GM06990 (cell line): Measurements from ENCODE around the gene CLCF1.

ENCODE experiments used
- DNase-seq: peaks from one replicate; pipeline ENCODE4 v3.0.0-alpha.2; 2011; ENCODE audit not compliant: insufficient read length; ENCODE audit errors: extremely low read depth
- H3K27me3 ChIP-seq: replicated peaks from 2 replicates; pipeline ENCODE4 v1.6.0; 2011; ENCODE audit warnings: low read length; ENCODE audit not compliant: control insufficient read depth, insufficient read depth
- H3K36me3 ChIP-seq: 2 replicates; pipeline ENCODE4 v1.5.1; 2011; ENCODE audit warnings: low read length; ENCODE audit not compliant: control insufficient read depth, insufficient read depth
- H3K4me3 ChIP-seq: replicated peaks from 2 replicates; pipeline ENCODE4 v1.5.1; 2011; ENCODE audit warnings: low read depth, mild to moderate bottlenecking, control low read depth, low read length
- TF ChIP-seq, protein P1 (sequence below): IDR thresholded peaks from 2 replicates; pipeline ENCODE4 v1.5.1; 2011; ENCODE audit warnings: low read length, control low read depth, mild to moderate bottlenecking, inconsistent platforms; ENCODE audit not compliant: insufficient read depth, poor library complexity, severe bottlenecking

CLCF1 gene

DNA sequence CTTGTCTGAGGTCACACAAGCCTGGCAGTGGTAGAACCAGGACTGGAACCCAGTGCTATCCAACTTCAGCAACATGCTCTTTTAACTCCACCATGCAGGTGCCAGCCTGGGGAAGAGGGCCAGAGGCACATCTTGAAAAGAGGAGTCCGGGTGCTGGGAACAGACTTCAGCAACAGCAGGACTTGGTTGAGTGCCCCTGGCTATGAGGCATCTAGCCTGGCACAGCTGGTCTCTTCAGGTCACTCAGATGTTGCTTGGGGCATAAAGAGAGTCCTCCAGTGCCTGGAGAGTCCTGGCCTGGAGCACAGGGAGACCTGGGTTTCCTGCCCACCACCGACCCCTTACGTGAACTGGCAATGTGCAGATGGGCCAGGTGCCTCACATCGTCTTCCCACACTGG is 5.1 kb upstream of the CLCF1 start:
- no peak overlapping the region for H3K4me3 ChIP-seq
- TF ChIP-seq, protein P1, sequence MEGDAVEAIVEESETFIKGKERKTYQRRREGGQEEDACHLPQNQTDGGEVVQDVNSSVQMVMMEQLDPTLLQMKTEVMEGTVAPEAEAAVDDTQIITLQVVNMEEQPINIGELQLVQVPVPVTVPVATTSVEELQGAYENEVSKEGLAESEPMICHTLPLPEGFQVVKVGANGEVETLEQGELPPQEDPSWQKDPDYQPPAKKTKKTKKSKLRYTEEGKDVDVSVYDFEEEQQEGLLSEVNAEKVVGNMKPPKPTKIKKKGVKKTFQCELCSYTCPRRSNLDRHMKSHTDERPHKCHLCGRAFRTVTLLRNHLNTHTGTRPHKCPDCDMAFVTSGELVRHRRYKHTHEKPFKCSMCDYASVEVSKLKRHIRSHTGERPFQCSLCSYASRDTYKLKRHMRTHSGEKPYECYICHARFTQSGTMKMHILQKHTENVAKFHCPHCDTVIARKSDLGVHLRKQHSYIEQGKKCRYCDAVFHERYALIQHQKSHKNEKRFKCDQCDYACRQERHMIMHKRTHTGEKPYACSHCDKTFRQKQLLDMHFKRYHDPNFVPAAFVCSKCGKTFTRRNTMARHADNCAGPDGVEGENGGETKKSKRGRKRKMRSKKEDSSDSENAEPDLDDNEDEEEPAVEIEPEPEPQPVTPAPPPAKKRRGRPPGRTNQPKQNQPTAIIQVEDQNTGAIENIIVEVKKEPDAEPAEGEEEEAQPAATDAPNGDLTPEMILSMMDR: no peak
- H3K36me3 ChIP-seq: no peaks in the 10 kb centered on the region
- peaks cover 3% of the 10 kb centered on the region; the same call in 1 of the 2 replicates for H3K27me3 ChIP-seq
- no peak for DNase-seq

DNA sequence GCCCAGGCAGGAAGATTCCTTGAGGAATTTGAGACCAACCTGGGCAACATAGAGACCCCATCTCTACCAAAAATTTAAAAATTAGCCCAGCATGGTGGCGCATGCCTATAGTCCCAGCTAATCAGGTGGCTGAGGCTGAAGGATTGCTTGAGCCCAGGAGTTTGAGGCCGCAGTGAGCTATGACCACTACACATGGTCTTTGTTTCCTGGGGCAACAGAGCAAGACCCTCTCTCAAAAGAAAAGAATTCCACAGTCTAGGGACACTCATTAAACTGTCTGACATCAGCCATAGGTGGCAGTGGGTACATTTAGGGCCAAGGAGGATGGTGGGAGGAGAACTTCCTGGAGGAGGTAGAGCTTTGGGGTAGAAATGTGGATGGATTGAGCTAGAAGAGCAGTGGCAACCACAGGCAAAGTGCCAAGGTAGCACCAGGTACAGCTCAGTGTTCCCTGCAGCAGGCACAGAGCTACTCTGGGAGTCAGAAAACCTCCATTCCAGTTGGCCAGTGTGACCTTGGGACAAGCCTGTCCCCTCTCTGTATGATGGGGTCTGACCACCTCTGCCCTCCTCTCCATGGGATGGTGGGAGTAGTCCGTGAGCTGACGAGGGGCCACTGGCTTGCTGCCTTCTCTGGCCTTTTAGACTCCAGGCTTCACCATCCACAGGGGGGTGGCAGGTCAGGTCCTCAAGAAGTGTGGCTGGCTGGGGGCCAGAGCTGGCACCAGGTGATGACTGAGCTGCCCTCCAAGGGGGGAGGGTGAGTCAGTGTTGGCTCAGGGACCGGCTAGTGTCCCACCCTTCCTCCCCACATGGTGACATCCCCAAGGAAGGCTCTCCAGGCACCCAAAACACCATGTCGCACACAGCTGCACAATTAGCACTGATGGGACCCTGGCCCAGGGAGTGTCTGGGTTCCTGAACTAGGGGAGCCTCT is 3.7 kb upstream of the CLCF1 start:
- Histone ChIP-seq H3K4me3 (no peak overlapping the region), H3K36me3 (no peaks in the 10 kb centered on the region), H3K27me3 (peaks cover 3% of the 10 kb centered on the region; the same call in 1 of the 2 replicates)
- DNase-seq: no peak
- TF ChIP-seq, protein P1: no peak

DNA sequence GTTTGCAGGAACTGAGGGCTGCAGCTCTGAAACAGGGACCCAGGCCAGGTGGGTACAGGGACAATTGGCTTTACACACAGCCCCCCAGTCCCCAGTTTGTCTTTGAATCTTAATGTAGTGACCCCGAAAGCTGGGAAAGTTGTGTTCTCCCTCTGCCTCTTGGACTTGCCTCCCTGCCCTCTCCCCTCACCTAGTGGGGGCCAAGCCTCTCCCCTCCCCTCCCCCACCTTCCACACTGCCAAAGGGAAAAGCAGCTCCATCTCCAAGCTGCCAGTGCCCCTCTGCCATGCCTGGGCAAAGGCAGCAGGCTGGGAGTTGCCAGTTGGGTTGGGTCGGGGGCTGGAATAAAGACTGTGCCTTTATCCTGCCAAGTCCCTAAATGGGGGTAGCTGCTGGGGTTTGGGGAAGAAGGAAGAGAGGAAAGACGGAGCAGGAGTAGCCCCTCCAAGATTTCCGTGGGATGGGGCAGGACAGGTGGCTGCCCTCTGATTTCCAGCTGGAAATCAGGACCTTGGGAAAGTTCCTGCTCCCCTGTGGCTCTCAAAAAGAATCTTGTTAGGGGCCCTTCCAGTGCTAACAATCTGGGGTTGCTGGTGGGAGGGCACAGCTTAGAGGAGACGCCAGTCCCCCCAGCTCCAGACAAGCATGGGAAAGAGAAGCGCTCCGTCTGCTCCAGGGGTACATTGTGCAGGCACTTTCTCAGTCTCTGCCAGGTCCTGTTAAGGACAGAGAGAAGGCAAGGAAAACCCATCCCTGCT is 2.8 kb upstream of the CLCF1 start:
- Histone ChIP-seq H3K36me3 (no peaks in the 10 kb centered on the region), H3K4me3 (no peak overlapping the region), H3K27me3 (peaks cover 3% of the 10 kb centered on the region; the same call in 1 of the 2 replicates)
- TF ChIP-seq, protein P1: no peak
- DNase-seq: no peak

DNA sequence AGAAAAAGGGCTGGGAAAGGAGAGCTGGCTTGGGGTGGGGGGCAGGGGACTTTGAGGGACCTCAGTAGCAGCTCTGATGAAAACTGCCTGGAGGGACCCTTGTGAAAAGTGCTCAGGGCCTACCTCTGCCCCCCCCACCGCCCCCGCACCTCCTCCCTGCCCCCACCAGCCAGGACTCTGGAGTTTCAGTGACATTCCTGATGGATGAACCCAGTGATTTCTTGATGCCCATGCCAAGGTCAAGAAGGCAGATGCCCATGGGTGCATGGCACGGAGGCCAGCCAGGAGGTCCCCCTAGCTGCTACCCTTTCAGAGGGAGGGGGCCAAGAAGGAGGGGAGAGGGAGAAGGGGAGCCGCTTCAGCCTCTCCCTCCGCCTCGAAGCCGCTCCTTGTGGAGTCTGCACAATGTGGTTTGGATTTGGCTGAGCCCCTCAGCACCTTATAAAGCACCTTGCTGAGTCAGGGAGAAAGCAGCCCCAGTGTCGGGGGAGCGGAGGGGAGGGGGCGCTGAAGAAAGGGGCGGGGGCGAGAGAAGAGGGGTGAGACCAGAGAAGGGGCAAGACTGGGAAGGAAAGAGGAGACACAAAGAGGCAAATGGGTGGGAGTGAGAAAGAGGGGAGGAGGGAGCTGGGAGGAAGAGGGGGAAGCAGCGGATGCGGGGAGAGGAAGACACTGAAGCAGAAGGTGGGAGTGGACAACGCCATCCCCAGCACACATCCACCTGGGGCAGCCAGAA is 2.1 kb upstream of the CLCF1 start:
- Histone ChIP-seq H3K27me3 (peaks cover 3% of the 10 kb centered on the region; the same call in 1 of the 2 replicates), H3K36me3 (no peaks in the 10 kb centered on the region), H3K4me3 (no peak overlapping the region)
- no peak for DNase-seq
- TF ChIP-seq, protein P1: no peak

DNA sequence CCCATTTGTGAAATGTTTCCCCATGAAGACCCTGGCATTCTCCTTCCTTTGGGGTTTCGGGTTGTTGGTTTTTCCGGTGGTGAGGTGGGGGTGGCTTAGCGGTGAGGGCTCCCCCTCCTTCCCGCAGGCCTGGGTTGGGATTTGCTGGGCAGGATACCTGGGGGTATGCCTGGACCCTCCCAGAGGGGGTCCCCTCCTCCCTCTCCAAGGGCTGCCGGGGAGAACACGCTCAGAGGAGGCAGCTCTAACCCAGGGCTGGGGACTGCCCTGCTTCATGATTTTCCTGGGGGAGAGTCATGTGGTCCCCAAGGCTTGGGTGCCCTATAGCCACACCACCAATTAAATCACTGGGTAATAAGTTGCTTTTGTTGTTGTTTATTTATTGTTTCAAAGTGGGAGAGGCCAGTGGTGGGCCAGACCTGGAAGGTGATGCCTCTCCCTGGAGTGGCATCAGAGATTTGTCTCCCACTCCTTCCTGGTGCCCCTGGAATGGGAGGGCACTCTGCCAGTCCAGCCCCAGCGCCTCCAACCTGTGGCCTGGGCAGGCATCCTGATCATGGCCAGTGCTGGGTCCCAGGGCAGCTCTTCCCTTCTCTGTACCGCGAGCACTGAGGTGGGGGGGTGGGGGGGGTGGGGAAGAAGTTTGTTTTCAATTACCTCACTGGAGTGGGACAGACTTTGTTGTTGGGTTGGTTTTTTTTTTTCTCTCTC is 1.3 kb upstream of the CLCF1 start:
- H3K27me3 ChIP-seq: peaks cover 3% of the 10 kb centered on the region; the same call in 1 of the 2 replicates
- H3K36me3 ChIP-seq: no peaks in the 10 kb centered on the region
- DNase-seq: no peak
- no peak overlapping the region for H3K4me3 ChIP-seq
- TF ChIP-seq, protein P1: no peak
